ENCODE measurements around the gene FSHR.

GRCh38 chr2:49199266-49199665 lies 45.0 kb upstream of the FSHR start:
- TF ChIP-seq CTCF (IDR thresholded peaks at IDR 0.05) (no peak), POLR2A (IDR thresholded peaks at IDR 0.05) (no peak)
